OCI-LY7 (cell line): ENCODE data around the gene ULK3. TPM values are rescaled to one million over a fixed set of nuclear protein-coding genes. Genes with fewer than 3 reads are reported as not detected.

ENCODE experiments used
- Bru-seq: library from RNA; stranded (reverse); fragments of 400-500 nt; gene quantifications from one replicate; lab custom pipeline; 2021; lab: Mats Ljungman, UMichigan
- BruChase-seq, 2 experiments: library from RNA; stranded (reverse); fragments of 400-500 nt; gene quantifications; one replicate each; lab custom pipeline; 2021; lab: Mats Ljungman, UMichigan
- BruUV-seq: library from RNA; stranded (reverse); fragments of 400-500 nt; replicated peaks from 2 replicates; lab custom pipeline; 2021; lab: Mats Ljungman, UMichigan
- CTCF ChIA-PET: fragments of 300-600 bp; sonication (Branson Sonifier 250); formaldehyde crosslinking; loops from one replicate; lab custom pipeline; 2022; ENCODE audit warnings: antibody characterized with exemption; ENCODE audit not compliant: unreplicated experiment; lab: Charles Lee
- POLR2A ChIA-PET: fragments of 300-600 bp; sonication (Branson Sonifier 250); formaldehyde crosslinking; loops from one replicate; lab custom pipeline; 2022; ENCODE audit warnings: antibody characterized with exemption; lab: Charles Lee
- DNase-seq: peaks from one replicate; pipeline ENCODE4 v3.0.0-alpha.2; 2015; ENCODE audit warnings: low spot score
- H2AFZ ChIP-seq: fragments of 200-600 bp; sonication (generic), shearing (Covaris generic); 2 replicates; pipeline ENCODE4 v1.6.1; 2014; ENCODE audit warnings: mild to moderate bottlenecking, antibody characterized with exemption, low read length, moderate library complexity
- H3K27ac ChIP-seq: fragments of 200-600 bp; sonication (generic); 2 replicates; pipeline ENCODE4 v1.5.1; 2014; ENCODE audit warnings: mixed run types, low read depth, mild to moderate bottlenecking, moderate library complexity, low read length, inconsistent platforms; ENCODE audit not compliant: poor library complexity, severe bottlenecking
- H3K36me3 ChIP-seq: fragments of 200-600 bp; sonication (generic); 2 replicates; pipeline ENCODE4 v1.6.1; 2014; ENCODE audit warnings: mild to moderate bottlenecking, antibody characterized with exemption, low read length, moderate library complexity, mixed read lengths; ENCODE audit not compliant: insufficient read depth
- H3K4me1 ChIP-seq: fragments of 200-600 bp; sonication (generic); 2 replicates; pipeline ENCODE4 v1.5.1; 2014; ENCODE audit warnings: mild to moderate bottlenecking, low read length; ENCODE audit not compliant: insufficient read depth, poor library complexity, severe bottlenecking
- H3K4me2 ChIP-seq: fragments of 200-600 bp; sonication (generic); 2 replicates; pipeline ENCODE4 v1.6.1; 2014; ENCODE audit warnings: mild to moderate bottlenecking, low read length
- H3K4me3 ChIP-seq: fragments of 200-600 bp; sonication (generic); 2 replicates; pipeline ENCODE4 v1.5.1; 2014; ENCODE audit warnings: mild to moderate bottlenecking, low read depth, low read length; ENCODE audit not compliant: poor library complexity, severe bottlenecking
- H3K79me2 ChIP-seq: fragments of 200-600 bp; sonication (generic); 2 replicates; pipeline ENCODE4 v1.6.1; 2016; ENCODE audit warnings: low read depth, mild to moderate bottlenecking, low read length, moderate library complexity, mixed read lengths; ENCODE audit not compliant: insufficient read depth
- H3K9me2 ChIP-seq: fragments of 200-600 bp; sonication (generic); 2 replicates; pipeline ENCODE4 v1.6.1; 2016; ENCODE audit warnings: mild to moderate bottlenecking, low read length, mixed read lengths; ENCODE audit not compliant: insufficient read depth
- H3K9me3 ChIP-seq: fragments of 200-600 bp; sonication (generic); 2 replicates; pipeline ENCODE4 v1.6.1; 2014; ENCODE audit warnings: mild to moderate bottlenecking, mixed run types, low read length, mixed read lengths
- H4K20me1 ChIP-seq: fragments of 200-600 bp; sonication (generic); 2 replicates; pipeline ENCODE4 v1.6.1; 2014; ENCODE audit warnings: mild to moderate bottlenecking, antibody characterized with exemption, low read length, moderate library complexity, mixed read lengths; ENCODE audit not compliant: insufficient read depth
- CTCF ChIP-seq: fragments of 200-600 bp; sonication (generic); conservative IDR thresholded peaks from 2 replicates; pipeline ENCODE4 v1.5.1; 2014; ENCODE audit warnings: mild to moderate bottlenecking, antibody characterized with exemption, low read length, moderate library complexity, mixed read lengths
- EZH2phosphoT487 ChIP-seq: fragments of 200-600 bp; sonication (generic); IDR thresholded peaks from 2 replicates; pipeline ENCODE4 v1.6.1; 2018; ENCODE audit warnings: low read depth, borderline replicate concordance, mild to moderate bottlenecking, mixed run types, antibody characterized with exemption, low read length, moderate library complexity, mixed read lengths
- intact Hi-C: fragments of 100-400 bp; cut with micrococcal nuclease; formaldehyde crosslinking; loops from one replicate; pipeline ENCODE4 v1.10.0; 2022; ENCODE audit not compliant: unreplicated experiment
- long read RNA-seq: library from polyadenylated mRNA; stranded (forward); transcript quantifications from one replicate; pipeline ENCODE4 v2.0.0, GENCODE V29; 2022
- total RNA-seq, 2 experiments: library from RNA; depleted of rRNA in 1 of 2; stranded (reverse); fragments of >200 nt in 1 of 2; shearing (Covaris generic) in 1 of 2; gene quantifications; 2 replicates each; pipeline ENCODE4 v1.2.3, GENCODE V29; 2014 to 2022

The ULK3 gene, protein sequence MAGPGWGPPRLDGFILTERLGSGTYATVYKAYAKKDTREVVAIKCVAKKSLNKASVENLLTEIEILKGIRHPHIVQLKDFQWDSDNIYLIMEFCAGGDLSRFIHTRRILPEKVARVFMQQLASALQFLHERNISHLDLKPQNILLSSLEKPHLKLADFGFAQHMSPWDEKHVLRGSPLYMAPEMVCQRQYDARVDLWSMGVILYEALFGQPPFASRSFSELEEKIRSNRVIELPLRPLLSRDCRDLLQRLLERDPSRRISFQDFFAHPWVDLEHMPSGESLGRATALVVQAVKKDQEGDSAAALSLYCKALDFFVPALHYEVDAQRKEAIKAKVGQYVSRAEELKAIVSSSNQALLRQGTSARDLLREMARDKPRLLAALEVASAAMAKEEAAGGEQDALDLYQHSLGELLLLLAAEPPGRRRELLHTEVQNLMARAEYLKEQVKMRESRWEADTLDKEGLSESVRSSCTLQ
- total RNA-seq (2014; rRNA removed; shearing (Covaris generic)) (22.2 and 31.7 TPM in 2 replicates), total RNA-seq (2022) (30.2 and 46.4 TPM in 2 replicates), Bru-seq, nascent RNA (percentile 46 among the genes with signal in this experiment), BruChase-seq, experiment 1, labeled RNA remaining after a 6-hour chase (percentile 67 among the genes with signal in this experiment), BruChase-seq, experiment 2, labeled RNA remaining after a 2-hour chase (percentile 64 among the genes with signal in this experiment)
- long read RNA-seq, transcript ULK3-202 (15 exons, 2,738 nt): minor isoform, 8 of 69 reads
- long read RNA-seq, transcript ULK3-220 (16 exons, 2,611 nt): major isoform, 17 of 69 reads
- long read RNA-seq, partial matches to known transcripts: 11 of 69 reads
- long read RNA-seq, other reads (novel, unspliced or antisense): 33 of 69 reads

DNA sequence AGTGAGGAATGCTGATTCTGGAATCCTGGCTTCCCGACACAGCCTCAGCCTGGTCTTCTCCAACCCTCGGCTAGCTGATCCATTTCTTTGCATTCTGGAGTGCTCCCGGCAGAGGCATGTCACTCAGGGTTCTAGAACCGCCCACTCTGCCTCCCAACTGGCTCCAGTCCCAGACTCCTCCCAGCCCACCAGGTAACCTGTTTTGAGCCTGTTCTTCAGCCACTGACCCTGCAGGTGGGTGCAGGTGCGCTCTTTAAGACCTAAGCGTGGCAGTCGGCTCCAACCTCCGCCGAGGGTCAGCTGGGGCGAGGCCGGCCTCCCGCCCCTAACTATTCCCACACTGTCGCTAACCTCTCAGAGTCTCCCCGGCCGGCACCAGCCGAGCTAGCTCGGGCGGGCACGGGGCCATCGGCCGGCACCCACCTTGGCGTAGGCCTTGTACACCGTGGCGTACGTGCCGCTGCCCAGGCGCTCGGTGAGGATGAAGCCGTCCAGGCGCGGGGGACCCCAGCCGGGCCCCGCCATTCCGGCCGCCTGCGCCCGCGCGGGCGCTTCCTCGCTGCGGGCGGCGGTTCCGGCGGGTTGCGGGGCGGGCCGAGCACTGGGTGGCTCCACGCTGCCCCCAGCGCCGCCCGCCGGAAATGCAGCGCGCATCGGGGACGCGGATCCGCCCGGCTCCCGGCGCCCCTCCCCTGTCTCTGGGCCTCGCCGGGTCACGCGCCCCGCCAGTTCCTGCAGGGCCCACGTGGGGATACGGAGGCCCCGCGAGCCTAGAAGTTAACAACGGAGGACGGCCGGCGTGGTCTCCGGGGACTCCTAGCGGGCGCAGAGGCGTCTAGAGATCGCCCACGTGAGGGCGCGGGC is at the start of gene ULK3:
TSS of gene ULK3 (minus strand) at position 576 of the 864 bp plus-strand sequence. CDS start at position 525, 51 bp downstream.
- TF ChIP-seq EZH2phosphoT487: no peak
- TF ChIP-seq CTCF: peak; percentile 68
- H3K4me3 ChIP-seq: peak within 1 kb of the TSS; percentile 73
- no peaks in the 10 kb centered on the region for H3K9me3 ChIP-seq
- peak; percentile 91 for DNase-seq
- ChIA-PET POLR2A (interaction anchor here (0.6 to 1.3 kb wide), 3 partner anchors 16 to 71 kb away, joined by 3 to 5 read pairs (median 3); no protein-coding TSS in a partner anchor), CTCF (interaction anchor here (1.1 to 1.7 kb wide), 2 partner anchors 16 to 59 kb away, joined by 3 to 4 read pairs; no protein-coding TSS in a partner anchor)
- H3K27ac ChIP-seq: peak within 1 kb of the TSS; percentile 47
- peaks cover 35% of the 10 kb centered on the region for H3K4me1 ChIP-seq
- peak within 1 kb of the TSS; percentile 66 for H3K4me2 ChIP-seq
- no peaks in the 10 kb centered on the region for H3K79me2 ChIP-seq
- H4K20me1 ChIP-seq: no peaks in the 10 kb centered on the region
- BruUV-seq: no TSS peak
- H2AFZ ChIP-seq: peak within 1 kb of the TSS; percentile 86
- H3K9me2 ChIP-seq: no peaks in the 10 kb centered on the region
- intact Hi-C loops: loop anchor here (1.0 to 2.0 kb wide), 3 partner anchors 58 to 107 kb away; no protein-coding TSS in a partner anchor
- peaks cover 10% of the 10 kb centered on the region for H3K36me3 ChIP-seq

GRCh38 chr15:74892313-74892712 is 49.4 kb upstream of the ULK3 start:
- intact Hi-C loops: no loop called here
- ChIA-PET CTCF (no interaction called here), POLR2A (no interaction called here)
- no peaks in the 10 kb centered on the region for H3K9me3 ChIP-seq
- no peak overlapping the region for H2AFZ ChIP-seq
- peaks cover 24% of the 10 kb centered on the region for H3K4me1 ChIP-seq
- BruUV-seq: no TSS peak
- DNase-seq: no peak
- no peak for TF ChIP-seq EZH2phosphoT487
- no peak for TF ChIP-seq CTCF
- peaks cover 45% of the 10 kb centered on the region for H3K36me3 ChIP-seq
- H3K4me3 ChIP-seq: no peak overlapping the region
- H4K20me1 ChIP-seq: no peaks in the 10 kb centered on the region
- no peak overlapping the region for H3K4me2 ChIP-seq
- H3K27ac ChIP-seq: no peak overlapping the region
- H3K79me2 ChIP-seq: no peaks in the 10 kb centered on the region
- no peaks in the 10 kb centered on the region for H3K9me2 ChIP-seq
